Thyroid gland (tissue), 4 donors: Measurements from ENCODE around the gene SPTLC3. TPM values are rescaled to one million over a fixed set of nuclear protein-coding genes. Genes with fewer than 3 reads are reported as not detected.

Experiments
- DNase-seq, 2 donors: peaks; one replicate each; pipeline ENCODE4 v3.0.0-alpha.2; 2019
- H3K27ac ChIP-seq, 3 donors: fragments of 200-600 bp; sonication (generic); 1 replicate in 2 of 3; 2 replicates in 1 of 3; pipeline ENCODE4 v1.5.1; 2016 to 2019; ENCODE audit warnings: mild to moderate bottlenecking in 1 of 3, moderate library complexity in 1 of 3
- H3K27me3 ChIP-seq: fragments of 200-600 bp; sonication (generic); one replicate; pipeline ENCODE4 v1.5.1; 2019
- H3K36me3 ChIP-seq, 2 donors: fragments of 200-600 bp; sonication (generic); one replicate each; pipeline ENCODE4 v1.5.1; 2016 to 2019
- H3K4me1 ChIP-seq, 2 donors: fragments of 200-600 bp; sonication (generic); one replicate each; pipeline ENCODE4 v1.5.1; 2017 to 2019
- H3K4me3 ChIP-seq, 3 donors: fragments of 200-600 bp; sonication (generic); replicated peaks in 1 of 3; 1 replicate in 2 of 3; 2 replicates in 1 of 3; pipeline ENCODE4 v1.5.1; 2016; ENCODE audit warnings: mild to moderate bottlenecking in 1 of 3
- H3K9me3 ChIP-seq: fragments of 200-600 bp; sonication (generic); one replicate; pipeline ENCODE4 v1.5.1; 2017
- POLR2A ChIP-seq, 2 donors: fragments of 450-650 bp; IDR thresholded peaks; one replicate each; pipeline ENCODE4 v1.6.1; 2017; ENCODE audit warnings: antibody characterized with exemption in 2 of 2, mild to moderate bottlenecking in 2 of 2, moderate library complexity in 1 of 2
- whole genome bisulfite sequencing, 2 donors: methylation state at CpG; one replicate each; pipeline ENCODE4 v1.1.5; 2017; 5-methylcytosine and 5-hydroxymethylcytosine counted together
- intact Hi-C: fragments of 100-400 bp; cut with DNase I; formaldehyde crosslinking; loops from one replicate; pipeline ENCODE4 v1.15.1; 2023
- total RNA-seq, 4 donors: library from RNA; depleted of rRNA; stranded (reverse); fragments of >200 nt; gene quantifications; one replicate each; pipeline ENCODE4 v1.2.3, GENCODE V29; 2016
- TF ChIP-seq, protein P1 (sequence below), 6 experiments: fragments of 200-600 bp in 3 of 6; fragments of 450-650 bp in 3 of 6; sonication (generic) in 3 of 6; IDR thresholded peaks; one replicate each; pipeline ENCODE4 v1.5.1; 2016 to 2019; ENCODE audit warnings: antibody characterized with exemption in 6 of 6, mild to moderate bottlenecking in 2 of 6, inconsistent platforms in 1 of 6, moderate library complexity in 1 of 6

SPTLC3 gene
- total RNA-seq, 4 donors from 2014 or later: 33.8 to 71.5 (median 37.7) TPM

DNA sequence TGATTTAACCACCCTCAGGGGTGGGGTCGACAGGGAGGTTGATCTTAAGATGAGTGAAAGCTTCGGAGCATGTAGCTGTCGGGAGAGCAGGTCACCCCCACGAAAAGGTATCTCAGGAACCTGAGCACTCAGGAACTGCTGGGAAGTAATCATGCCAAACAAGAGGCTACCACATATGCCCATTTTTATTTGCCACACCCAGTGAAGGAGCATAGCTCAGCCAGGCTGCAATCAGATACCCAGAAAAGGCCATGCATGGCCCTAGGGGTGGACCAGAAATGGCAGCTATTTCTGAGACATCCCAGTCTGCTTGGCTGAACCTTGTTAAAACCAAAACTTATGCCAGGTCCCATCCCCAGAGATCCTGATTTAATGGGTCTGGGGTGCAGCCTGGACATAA lies 139.6 kb downstream of the SPTLC3 start:
- DNase-seq: peak; percentile 26 to 37
- 28 to 55% methylated on average over 4 of the region's 4 CpGs for WGBS, 2 donors
- Histone ChIP-seq H3K36me3 (no peaks in the 10 kb centered on the region), H3K9me3 (no peaks in the 10 kb centered on the region), H3K4me3 (no peak overlapping the region), H3K27me3 (no peaks in the 10 kb centered on the region), H3K4me1 (peaks cover 35 to 43% of the 10 kb centered on the region in 2 donors), H3K27ac (peak overlapping the region; percentile 79 to 90 (median 87))
- TF ChIP-seq, protein P1, sequence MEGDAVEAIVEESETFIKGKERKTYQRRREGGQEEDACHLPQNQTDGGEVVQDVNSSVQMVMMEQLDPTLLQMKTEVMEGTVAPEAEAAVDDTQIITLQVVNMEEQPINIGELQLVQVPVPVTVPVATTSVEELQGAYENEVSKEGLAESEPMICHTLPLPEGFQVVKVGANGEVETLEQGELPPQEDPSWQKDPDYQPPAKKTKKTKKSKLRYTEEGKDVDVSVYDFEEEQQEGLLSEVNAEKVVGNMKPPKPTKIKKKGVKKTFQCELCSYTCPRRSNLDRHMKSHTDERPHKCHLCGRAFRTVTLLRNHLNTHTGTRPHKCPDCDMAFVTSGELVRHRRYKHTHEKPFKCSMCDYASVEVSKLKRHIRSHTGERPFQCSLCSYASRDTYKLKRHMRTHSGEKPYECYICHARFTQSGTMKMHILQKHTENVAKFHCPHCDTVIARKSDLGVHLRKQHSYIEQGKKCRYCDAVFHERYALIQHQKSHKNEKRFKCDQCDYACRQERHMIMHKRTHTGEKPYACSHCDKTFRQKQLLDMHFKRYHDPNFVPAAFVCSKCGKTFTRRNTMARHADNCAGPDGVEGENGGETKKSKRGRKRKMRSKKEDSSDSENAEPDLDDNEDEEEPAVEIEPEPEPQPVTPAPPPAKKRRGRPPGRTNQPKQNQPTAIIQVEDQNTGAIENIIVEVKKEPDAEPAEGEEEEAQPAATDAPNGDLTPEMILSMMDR (IDR thresholded peaks at IDR 0.05): no peak
- TF ChIP-seq POLR2A (IDR thresholded peaks at IDR 0.05): no peak
- intact Hi-C loops: no loop called here

DNA sequence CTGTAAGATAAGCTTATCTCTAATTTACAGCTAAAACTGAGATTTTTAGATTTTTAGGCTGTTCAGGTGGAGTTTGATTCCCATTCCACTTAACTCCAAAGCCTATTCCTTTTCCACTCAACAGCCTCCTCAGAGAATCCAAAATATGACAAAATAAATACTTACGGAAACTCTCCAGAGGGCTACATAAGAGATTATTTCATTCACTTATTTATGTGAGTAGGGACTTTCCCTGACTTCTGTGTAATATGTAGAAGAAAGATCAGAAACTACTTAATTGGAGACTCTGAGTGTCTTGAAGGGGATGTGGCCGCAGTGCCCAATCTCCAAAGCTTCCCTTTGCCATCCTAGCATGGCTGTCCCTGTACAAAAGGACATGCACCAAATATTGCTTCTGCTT lies 140.2 kb downstream of the SPTLC3 start:
- intact Hi-C loops: no loop called here
- TF ChIP-seq, protein P1 (IDR thresholded peaks at IDR 0.05): no peak
- no peak for TF ChIP-seq POLR2A (IDR thresholded peaks at IDR 0.05)
- Histone ChIP-seq H3K36me3 (no peaks in the 10 kb centered on the region), H3K27ac (peak overlapping the region; percentile 79 to 90 (median 87)), H3K4me3 (no peak overlapping the region), H3K27me3 (no peaks in the 10 kb centered on the region), H3K4me1 (peaks cover 35 to 40% of the 10 kb centered on the region in 2 donors), H3K9me3 (no peaks in the 10 kb centered on the region)
- no peak for DNase-seq
- 90 to 96% methylated on average over 2 of the region's 2 CpGs for WGBS, 2 donors

DNA sequence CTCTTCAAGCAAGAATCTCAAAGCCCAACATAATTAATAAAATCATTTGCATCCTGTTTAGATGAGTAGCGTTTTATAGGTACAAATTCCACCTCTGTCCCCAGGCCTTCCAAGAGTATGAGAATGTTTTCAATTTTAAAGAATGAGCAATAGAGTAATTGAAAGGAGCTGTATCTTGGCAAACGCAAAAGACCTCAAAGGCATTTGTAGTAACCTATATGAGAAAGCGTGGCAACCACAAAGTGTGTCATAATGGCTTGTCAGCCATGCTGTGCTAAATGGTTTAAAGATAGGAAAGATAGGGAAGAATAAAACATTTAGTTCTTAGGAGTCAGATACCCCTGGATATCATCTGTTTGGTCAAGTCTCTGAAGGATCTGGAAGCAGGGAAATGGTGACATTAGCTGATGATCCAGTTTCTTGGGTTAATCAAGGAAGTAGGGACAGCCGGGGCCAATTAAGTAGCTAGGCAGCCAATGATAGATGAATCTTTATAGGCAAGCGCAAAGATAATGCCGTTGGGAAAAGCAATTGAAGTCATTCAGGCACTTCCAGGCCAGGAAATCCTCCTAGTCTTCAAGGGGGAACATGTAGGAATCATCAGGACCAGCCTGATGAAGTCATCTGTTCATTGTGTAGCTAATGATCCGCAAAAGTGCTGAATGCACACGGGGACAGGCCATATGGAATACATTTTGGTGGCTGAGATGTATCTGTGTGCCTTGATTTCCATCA lies 140.8 kb downstream of the SPTLC3 start:
- intact Hi-C loops: no loop called here
- H3K27ac ChIP-seq: peak overlapping the region in 2 of 3 donors; percentile 87 to 90
- TF ChIP-seq POLR2A (IDR thresholded peaks at IDR 0.05): no peak
- TF ChIP-seq, protein P1 (IDR thresholded peaks at IDR 0.05): no peak
- H3K27me3 ChIP-seq: no peaks in the 10 kb centered on the region
- H3K4me1 ChIP-seq: peaks cover 35 to 40% of the 10 kb centered on the region in 2 donors
- H3K36me3 ChIP-seq: no peaks in the 10 kb centered on the region
- DNase-seq: no peak
- H3K9me3 ChIP-seq: no peaks in the 10 kb centered on the region
- H3K4me3 ChIP-seq: no peak overlapping the region
- 82 to 87% methylated on average over 8 of the region's 8 CpGs for WGBS, 2 donors

DNA sequence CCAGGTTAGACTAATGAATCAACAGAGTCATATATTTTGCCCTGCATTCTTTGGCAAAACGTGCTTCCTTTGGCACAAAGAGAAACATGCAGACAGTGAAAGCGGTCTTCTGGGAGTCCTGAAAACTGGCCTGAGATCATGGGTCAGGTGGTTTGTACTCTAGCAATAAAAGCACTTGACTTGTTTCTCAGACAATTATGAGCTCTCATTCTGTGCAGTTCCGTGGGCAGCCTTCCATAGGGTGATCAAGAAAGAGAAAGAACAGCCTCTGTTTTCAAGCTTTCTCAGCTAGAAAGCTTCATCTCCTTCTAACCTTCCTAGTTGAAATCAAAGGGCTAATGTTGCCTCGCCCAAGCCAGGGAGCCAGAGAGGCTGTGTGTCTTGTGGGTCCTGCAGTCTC lies 149.6 kb downstream of the SPTLC3 start:
- DNase-seq: peak; percentile 85

DNA sequence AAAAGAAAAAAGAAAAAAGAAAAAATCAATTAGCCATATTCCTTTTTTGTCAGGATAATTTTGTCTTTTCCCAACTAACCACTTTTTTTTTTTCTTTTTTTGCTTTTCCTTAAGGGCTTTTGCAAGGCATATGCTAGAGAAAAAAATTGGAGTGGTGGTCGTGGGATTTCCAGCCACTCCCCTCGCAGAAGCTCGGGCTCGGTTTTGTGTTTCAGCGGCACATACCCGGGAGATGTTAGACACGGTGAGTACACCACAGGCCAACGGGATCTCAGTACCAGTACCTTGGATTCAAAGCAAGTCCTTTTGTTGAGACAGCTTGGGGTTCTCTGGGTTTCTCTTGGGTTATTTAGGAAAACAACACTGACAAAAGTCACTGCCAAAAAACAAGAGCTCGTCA lies 151.1 kb downstream of the SPTLC3 start:
- intact Hi-C loops: no loop called here
- no peaks in the 10 kb centered on the region for H3K9me3 ChIP-seq
- 88 to 91% methylated on average over 9 of the region's 9 CpGs for WGBS, 2 donors
- H3K4me3 ChIP-seq: no peak overlapping the region
- no peak for DNase-seq
- H3K27me3 ChIP-seq: no peaks in the 10 kb centered on the region
- H3K4me1 ChIP-seq: peaks cover 26 to 35% of the 10 kb centered on the region in 2 donors
- H3K36me3 ChIP-seq: no peaks in the 10 kb centered on the region
- peak overlapping the region in 2 of 3 donors; percentile 85 to 90 for H3K27ac ChIP-seq
- TF ChIP-seq POLR2A (IDR thresholded peaks at IDR 0.05): no peak
- TF ChIP-seq, protein P1 (IDR thresholded peaks at IDR 0.05): no peak

More for the DNA sequence above, 149.6 kb downstream of the SPTLC3 start:
- intact Hi-C loops: no loop called here
- TF ChIP-seq, protein P1 (IDR thresholded peaks at IDR 0.05): no peak
- peak in 1 of 2 donors; percentile 59 for TF ChIP-seq POLR2A (IDR thresholded peaks at IDR 0.05)
- H3K4me1 ChIP-seq: peaks cover 21 to 27% of the 10 kb centered on the region in 2 donors
- H3K36me3 ChIP-seq: no peaks in the 10 kb centered on the region
- H3K27ac ChIP-seq: peak overlapping the region; percentile 85 to 93 (median 90)
- H3K27me3 ChIP-seq: no peaks in the 10 kb centered on the region
- WGBS, 2 donors: 14% methylated on average over 4 of the region's 4 CpGs
- H3K4me3 ChIP-seq: no peak overlapping the region
- no peaks in the 10 kb centered on the region for H3K9me3 ChIP-seq
